Mesenchymal stem cell (in vitro differentiated cells and primary cell): ENCODE data around the gene CTF1.

Source experiments
- DNase-seq: peaks from one replicate; pipeline ENCODE4 v3.0.0-alpha.2; 2013
- H2AFZ ChIP-seq: one replicate; pipeline ENCODE4 v1.6.1; 2013; ENCODE audit warnings: low read depth, mild to moderate bottlenecking, control low read depth, inconsistent platforms, low read length, moderate library complexity
- H2AK5ac ChIP-seq: 2 replicates; pipeline ENCODE4 v1.6.1; 2013; ENCODE audit warnings: low read length, moderate library complexity, mild to moderate bottlenecking, inconsistent platforms; ENCODE audit not compliant: severe bottlenecking
- H2BK120ac ChIP-seq: one replicate; pipeline ENCODE4 v1.6.1; 2013; ENCODE audit warnings: low read depth, mild to moderate bottlenecking, inconsistent platforms, low read length, moderate library complexity
- H2BK12ac ChIP-seq, 2 experiments: one replicate each; pipeline ENCODE4 v1.6.1; 2013; ENCODE audit warnings: inconsistent platforms in 2 of 2, low read length in 2 of 2, mild to moderate bottlenecking in 2 of 2, moderate library complexity in 2 of 2, control low read depth in 1 of 2
- H2BK15ac ChIP-seq: one replicate; pipeline ENCODE4 v1.6.1; 2013; ENCODE audit warnings: mild to moderate bottlenecking, low read depth, inconsistent platforms; ENCODE audit not compliant: poor library complexity, severe bottlenecking
- H2BK5ac ChIP-seq: 2 replicates; pipeline ENCODE4 v1.6.1; 2013; ENCODE audit warnings: low read depth, mild to moderate bottlenecking, low read length, control low read depth, inconsistent platforms; ENCODE audit not compliant: poor library complexity, severe bottlenecking
- H3K14ac ChIP-seq, 2 experiments: one replicate each; pipeline ENCODE4 v1.6.1; 2013; ENCODE audit warnings: inconsistent platforms in 2 of 2, low read length in 2 of 2, control low read depth in 1 of 2, mild to moderate bottlenecking in 1 of 2, moderate library complexity in 1 of 2
- H3K18ac ChIP-seq, 2 experiments: one replicate each; pipeline ENCODE4 v1.6.1; 2013; ENCODE audit warnings: inconsistent platforms in 2 of 2, low read length in 2 of 2, control low read depth in 1 of 2, low read depth in 1 of 2, mild to moderate bottlenecking in 1 of 2
- H3K23ac ChIP-seq, 2 experiments: one replicate each; pipeline ENCODE4 v1.6.1; 2013; ENCODE audit warnings: inconsistent platforms in 2 of 2, low read length in 2 of 2, mild to moderate bottlenecking in 2 of 2, moderate library complexity in 2 of 2, control low read depth in 1 of 2
- H3K27ac ChIP-seq: 2 replicates; pipeline ENCODE4 v1.5.1; 2013; ENCODE audit warnings: mild to moderate bottlenecking, moderate library complexity, low read length, control low read depth, inconsistent platforms; ENCODE audit not compliant: poor library complexity, severe bottlenecking
- H3K27me3 ChIP-seq, 2 experiments: 2 replicates each; pipeline versions ENCODE4 v1.6.1 to v1.7.0; 2013; ENCODE audit warnings: low read length in 2 of 2, mild to moderate bottlenecking in 2 of 2, moderate library complexity in 2 of 2, control low read depth in 1 of 2, inconsistent platforms in 1 of 2; ENCODE audit not compliant: control insufficient read depth in 1 of 2, insufficient read depth in 1 of 2
- H3K36me3 ChIP-seq, 2 experiments: 2 replicates each; pipeline versions ENCODE4 v1.6.1 to v1.7.0; 2013; ENCODE audit warnings: low read length in 2 of 2, control low read depth in 1 of 2, inconsistent platforms in 1 of 2, low read depth in 1 of 2, mild to moderate bottlenecking in 1 of 2; ENCODE audit not compliant: insufficient read depth in 2 of 2, control insufficient read depth in 1 of 2
- H3K4ac ChIP-seq, 2 experiments: one replicate each; pipeline ENCODE4 v1.6.1; 2013; ENCODE audit warnings: inconsistent platforms in 2 of 2, low read length in 2 of 2, mild to moderate bottlenecking in 2 of 2, moderate library complexity in 2 of 2, control low read depth in 1 of 2, low read depth in 1 of 2
- H3K4me1 ChIP-seq: 2 replicates; pipeline ENCODE4 v1.6.1; 2013; ENCODE audit warnings: low read depth, low read length, control low read depth; ENCODE audit not compliant: control insufficient read depth, insufficient read depth
- H3K4me2 ChIP-seq: 2 replicates; pipeline ENCODE4 v1.6.1; 2013; ENCODE audit warnings: low read length, mild to moderate bottlenecking, inconsistent platforms; ENCODE audit not compliant: poor library complexity, severe bottlenecking
- H3K4me3 ChIP-seq, 2 experiments: 2 replicates each; pipeline versions ENCODE4 v1.5.1 to v1.7.0; 2013; ENCODE audit warnings: low read length in 2 of 2, mild to moderate bottlenecking in 2 of 2, control low read depth in 1 of 2, low read depth in 1 of 2; ENCODE audit not compliant: insufficient read depth in 1 of 2
- H3K79me1 ChIP-seq: replicated peaks from 2 replicates; pipeline ENCODE4 v1.6.1; 2013; ENCODE audit warnings: mild to moderate bottlenecking, control low read depth, low read length, inconsistent platforms; ENCODE audit not compliant: poor library complexity, severe bottlenecking
- H3K9ac ChIP-seq: 2 replicates; pipeline ENCODE4 v1.7.0; 2013; ENCODE audit warnings: mild to moderate bottlenecking, low read length, moderate library complexity
- H3K9me3 ChIP-seq: 2 replicates; pipeline ENCODE4 v1.7.0; 2013; ENCODE audit warnings: mild to moderate bottlenecking, low read length; ENCODE audit not compliant: control insufficient read depth
- H4K8ac ChIP-seq: one replicate; pipeline ENCODE4 v1.6.1; 2013; ENCODE audit warnings: inconsistent platforms, mild to moderate bottlenecking, low read length, moderate library complexity
- H4K91ac ChIP-seq: one replicate; pipeline ENCODE4 v1.6.1; 2013; ENCODE audit warnings: mild to moderate bottlenecking, low read length, inconsistent platforms
- WGBS: methylation state at CpG from one replicate; pipeline ENCODE4 v1.1.7; 2013; ENCODE audit warnings: mixed read lengths; 5-methylcytosine and 5-hydroxymethylcytosine counted together

The CTF1 gene

DNA sequence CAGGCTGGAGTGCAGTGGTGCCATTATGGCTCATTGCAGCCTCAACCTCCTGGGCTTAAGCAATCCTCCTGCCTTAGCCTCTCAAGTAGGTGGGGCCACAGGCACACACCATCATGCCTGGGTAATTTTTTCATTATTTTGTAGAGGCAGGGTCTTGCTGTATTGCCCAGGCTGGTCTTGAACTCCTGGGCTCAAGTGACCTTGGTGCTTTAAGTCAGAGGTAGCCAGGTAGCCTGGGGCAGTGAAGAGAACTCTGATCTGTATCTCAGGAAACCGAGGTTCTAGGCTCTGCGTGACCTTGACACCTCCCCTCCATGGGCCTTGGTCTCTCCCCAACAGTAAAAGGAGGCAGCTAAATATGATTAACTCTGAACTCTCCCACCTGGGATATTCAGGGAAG is 3.4 kb downstream of the CTF1 start:
- Histone ChIP-seq H2BK15ac (no peak overlapping the region), H2AK5ac (no peak overlapping the region), H3K4ac (no peak overlapping the region), H3K23ac (no peak overlapping the region), H2AFZ (no peak overlapping the region), H3K14ac (no peak overlapping the region), H4K8ac (no peak overlapping the region), H2BK12ac (no peak overlapping the region), H2BK5ac (no peak overlapping the region), H3K18ac (no peak overlapping the region), H4K91ac (no peak overlapping the region), H3K9me3 (no peaks in the 10 kb centered on the region), H2BK120ac (no peak overlapping the region), H3K27me3 (no peaks in the 10 kb centered on the region), H3K4me1 (peaks cover 14% of the 10 kb centered on the region), H3K79me1 (peaks cover 5% of the 10 kb centered on the region), H3K9ac (no peak overlapping the region), H3K36me3 (peaks cover 3 to 7% of the 10 kb centered on the region in 2 experiments), H3K4me3 (no peak overlapping the region), H3K4me2 (no peak overlapping the region), H3K27ac (no peak overlapping the region)
- DNase-seq, result no peak
- 96% methylated on average over 2 of the region's 2 CpGs for WGBS

DNA sequence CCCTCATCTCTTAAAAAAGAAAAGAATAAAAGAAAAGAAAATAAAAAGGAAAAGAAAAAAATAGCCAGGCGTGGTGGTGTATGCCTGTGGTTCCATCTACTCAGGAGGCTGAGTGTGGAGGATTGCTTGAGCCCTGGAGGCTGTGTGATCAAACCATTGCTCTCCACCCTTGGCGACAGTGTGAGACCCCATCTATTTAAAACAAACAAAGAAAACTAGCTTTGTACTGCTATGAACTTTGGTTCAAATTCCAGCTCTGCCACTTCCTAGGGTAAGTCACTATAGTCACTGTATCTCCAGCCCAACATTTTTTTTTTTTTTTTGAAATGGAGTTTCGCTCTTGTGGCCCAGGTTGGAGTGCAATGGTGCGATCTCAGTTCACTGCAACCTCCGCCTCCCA is 4.2 kb downstream of the CTF1 start:
- Histone ChIP-seq H4K8ac (no peak overlapping the region), H2AFZ (no peak overlapping the region), H2BK15ac (no peak overlapping the region), H3K4me2 (no peak overlapping the region), H3K27ac (no peak overlapping the region), H3K79me1 (peaks cover 5% of the 10 kb centered on the region), H3K27me3 (no peaks in the 10 kb centered on the region), H2BK120ac (no peak overlapping the region), H2BK5ac (no peak overlapping the region), H3K9me3 (no peaks in the 10 kb centered on the region), H3K4ac (no peak overlapping the region), H3K9ac (no peak overlapping the region), H4K91ac (no peak overlapping the region), H3K23ac (no peak overlapping the region), H3K18ac (no peak overlapping the region), H3K36me3 (peaks cover 3 to 7% of the 10 kb centered on the region in 2 experiments), H2AK5ac (no peak overlapping the region), H3K4me1 (peaks cover 13% of the 10 kb centered on the region), H3K14ac (no peak overlapping the region), H3K4me3 (no peak overlapping the region), H2BK12ac (no peak overlapping the region)
- 100% methylated on average over 2 of the region's 5 CpGs for WGBS
- no peak for DNase-seq

DNA sequence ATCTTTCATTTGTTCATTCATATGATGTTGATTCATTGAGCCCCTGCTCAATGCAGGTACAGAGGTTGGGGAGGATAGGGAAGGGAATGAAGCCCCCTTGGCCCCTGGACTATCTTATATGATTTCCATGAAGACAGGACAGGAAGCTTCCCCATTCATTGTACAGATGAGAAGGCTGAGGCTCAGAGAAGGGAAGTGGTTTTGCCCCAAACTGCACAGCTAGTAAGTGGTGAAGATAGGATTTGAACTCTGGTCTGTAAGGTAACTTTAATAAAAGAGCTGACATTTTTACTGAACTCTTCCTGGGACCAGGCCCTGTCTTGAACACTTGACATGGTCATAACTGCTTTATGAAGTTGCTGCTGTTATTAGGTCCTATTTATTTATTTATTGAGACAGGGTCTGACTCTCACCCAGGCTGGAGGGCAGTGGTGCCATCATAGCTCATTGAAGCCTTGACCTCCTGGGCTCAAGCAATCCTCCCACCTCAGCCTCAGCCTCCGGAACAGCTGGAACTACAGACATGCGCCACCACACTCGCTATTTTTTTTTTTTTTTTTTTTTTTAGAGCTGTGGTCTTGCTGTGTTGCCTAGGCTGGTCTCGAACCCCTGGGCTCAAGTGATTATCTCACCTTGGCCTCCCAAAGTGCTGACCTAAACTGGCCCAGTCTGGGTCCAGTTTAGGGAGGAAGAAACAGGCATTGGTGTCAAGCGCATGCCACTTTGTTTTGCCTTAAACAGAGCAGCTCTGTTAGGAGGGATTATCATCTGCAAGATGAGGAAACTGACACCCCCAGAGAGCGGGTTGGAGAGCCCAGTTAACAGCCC is 5.0 kb downstream of the CTF1 start:
- H2BK15ac ChIP-seq, result no peak overlapping the region
- no peak overlapping the region for H2BK12ac ChIP-seq
- peak overlapping the region; percentile 47 for H2AFZ ChIP-seq
- no peak overlapping the region for H3K14ac ChIP-seq
- H4K91ac ChIP-seq, result no peak overlapping the region
- H3K23ac ChIP-seq, result no peak overlapping the region
- H4K8ac ChIP-seq, result peak overlapping the region; percentile 91
- H3K18ac ChIP-seq, result peak overlapping the region; percentile 59 to 84
- peak overlapping the region; percentile 64 for H2BK120ac ChIP-seq
- H3K79me1 ChIP-seq, result peaks cover 5% of the 10 kb centered on the region
- H3K9me3 ChIP-seq, result no peaks in the 10 kb centered on the region
- H2AK5ac ChIP-seq, result no peak overlapping the region
- peak overlapping the region; percentile 60 for H3K4me2 ChIP-seq
- H3K9ac ChIP-seq, result peak overlapping the region; percentile 84
- H3K36me3 ChIP-seq, result peaks cover 3 to 7% of the 10 kb centered on the region in 2 experiments
- peaks cover 6% of the 10 kb centered on the region for H3K4me1 ChIP-seq
- H3K4me3 ChIP-seq, result peak overlapping the region; percentile 62 to 77
- WGBS, result 56% methylated on average over 6 of the region's 6 CpGs
- no peak overlapping the region for H2BK5ac ChIP-seq
- peak; percentile 22 for DNase-seq
- H3K27me3 ChIP-seq, result no peaks in the 10 kb centered on the region
- H3K27ac ChIP-seq, result peak overlapping the region; percentile 44
- H3K4ac ChIP-seq, result peak overlapping the region; percentile 13 to 30

DNA sequence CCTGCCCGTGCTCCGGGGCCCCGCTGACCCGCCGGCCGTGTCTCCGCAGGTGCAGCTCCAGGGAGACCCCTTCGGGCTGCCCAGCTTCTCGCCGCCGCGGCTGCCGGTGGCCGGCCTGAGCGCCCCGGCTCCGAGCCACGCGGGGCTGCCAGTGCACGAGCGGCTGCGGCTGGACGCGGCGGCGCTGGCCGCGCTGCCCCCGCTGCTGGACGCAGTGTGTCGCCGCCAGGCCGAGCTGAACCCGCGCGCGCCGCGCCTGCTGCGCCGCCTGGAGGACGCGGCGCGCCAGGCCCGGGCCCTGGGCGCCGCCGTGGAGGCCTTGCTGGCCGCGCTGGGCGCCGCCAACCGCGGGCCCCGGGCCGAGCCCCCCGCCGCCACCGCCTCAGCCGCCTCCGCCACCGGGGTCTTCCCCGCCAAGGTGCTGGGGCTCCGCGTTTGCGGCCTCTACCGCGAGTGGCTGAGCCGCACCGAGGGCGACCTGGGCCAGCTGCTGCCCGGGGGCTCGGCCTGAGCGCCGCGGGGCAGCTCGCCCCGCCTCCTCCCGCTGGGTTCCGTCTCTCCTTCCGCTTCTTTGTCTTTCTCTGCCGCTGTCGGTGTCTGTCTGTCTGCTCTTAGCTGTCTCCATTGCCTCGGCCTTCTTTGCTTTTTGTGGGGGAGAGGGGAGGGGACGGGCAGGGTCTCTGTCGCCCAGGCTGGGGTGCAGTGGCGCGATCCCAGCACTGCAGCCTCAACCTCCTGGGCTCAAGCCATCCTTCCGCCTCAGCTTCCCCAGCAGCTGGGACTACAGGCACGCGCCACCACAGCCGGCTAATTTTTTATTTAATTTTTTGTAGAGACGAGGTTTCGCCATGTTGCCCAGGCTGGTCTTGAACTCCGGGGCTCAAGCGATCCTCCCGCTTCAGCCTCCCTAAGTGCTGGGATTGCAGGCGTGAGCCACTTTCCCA is 5.9 kb downstream of the CTF1 start:
- H3K4me2 ChIP-seq, result peak overlapping the region; percentile 74
- peak overlapping the region; percentile 84 to 85 for H3K18ac ChIP-seq
- peak overlapping the region; percentile 84 for H2BK15ac ChIP-seq
- no peak overlapping the region for H2BK5ac ChIP-seq
- peak overlapping the region; percentile 73 for H2AFZ ChIP-seq
- H3K23ac ChIP-seq, result no peak overlapping the region
- H3K4ac ChIP-seq, result peak overlapping the region; percentile 31 to 76
- peaks cover 6% of the 10 kb centered on the region for H3K4me1 ChIP-seq
- no peaks in the 10 kb centered on the region for H3K9me3 ChIP-seq
- peak overlapping the region in 1 of 2 experiments; percentile 30 for H3K14ac ChIP-seq
- peak overlapping the region; percentile 98 for H2BK120ac ChIP-seq
- DNase-seq, result peak; percentile 65
- peak overlapping the region; percentile 95 for H4K91ac ChIP-seq
- WGBS, result 12% methylated on average over 87 of the region's 99 CpGs
- H3K36me3 ChIP-seq, result peaks cover 3 to 7% of the 10 kb centered on the region in 2 experiments
- H2AK5ac ChIP-seq, result no peak overlapping the region
- H3K27ac ChIP-seq, result peak overlapping the region; percentile 9
- H2BK12ac ChIP-seq, result no peak overlapping the region
- peak overlapping the region; percentile 62 to 78 for H3K4me3 ChIP-seq
- H3K79me1 ChIP-seq, result peaks cover 5% of the 10 kb centered on the region
- H4K8ac ChIP-seq, result peak overlapping the region; percentile 91
- H3K9ac ChIP-seq, result peak overlapping the region; percentile 88
- H3K27me3 ChIP-seq, result no peaks in the 10 kb centered on the region
